Adrenal gland (tissue), 5 donors: ENCODE measurements around the gene NFIB.

Experiments
- CTCF ChIP-seq, 6 experiments: fragments of 450-650 bp in 4 of 6; fragments of 200-600 bp in 2 of 6; sonication (generic) in 1 of 6; IDR thresholded peaks; 1 replicate in 5 of 6; 2 replicates in 1 of 6; pipeline versions ENCODE4 v1.5.1 to v1.8.0; 2016 to 2021; ENCODE audit warnings: antibody characterized with exemption in 6 of 6, mild to moderate bottlenecking in 2 of 6, moderate library complexity in 1 of 6
- POLR2A ChIP-seq, 2 donors: fragments of 450-650 bp; IDR thresholded peaks; one replicate each; pipeline ENCODE4 v1.6.1; 2017; ENCODE audit warnings: antibody characterized with exemption in 2 of 2, mild to moderate bottlenecking in 2 of 2, moderate library complexity in 1 of 2
- donor health status: DM: no; HTN: no; CAD: no.

GRCh38 chr9:14307989-14308852 lies 5.7 kb downstream of the NFIB start:
- TF ChIP-seq CTCF (IDR thresholded peaks at IDR 0.05) (no peak), POLR2A (IDR thresholded peaks at IDR 0.05) (no peak)
